GM18870 (cell line): Measurements from ENCODE around the gene KREMEN1.

Experiments
- ATAC-seq: cut with Tn5 transposase; IDR thresholded peaks from one replicate; pipeline ENCODE4 v1.9.1; 2021; ENCODE audit warnings: moderate library complexity; ENCODE audit not compliant: unreplicated experiment

Gene KREMEN1

DNA sequence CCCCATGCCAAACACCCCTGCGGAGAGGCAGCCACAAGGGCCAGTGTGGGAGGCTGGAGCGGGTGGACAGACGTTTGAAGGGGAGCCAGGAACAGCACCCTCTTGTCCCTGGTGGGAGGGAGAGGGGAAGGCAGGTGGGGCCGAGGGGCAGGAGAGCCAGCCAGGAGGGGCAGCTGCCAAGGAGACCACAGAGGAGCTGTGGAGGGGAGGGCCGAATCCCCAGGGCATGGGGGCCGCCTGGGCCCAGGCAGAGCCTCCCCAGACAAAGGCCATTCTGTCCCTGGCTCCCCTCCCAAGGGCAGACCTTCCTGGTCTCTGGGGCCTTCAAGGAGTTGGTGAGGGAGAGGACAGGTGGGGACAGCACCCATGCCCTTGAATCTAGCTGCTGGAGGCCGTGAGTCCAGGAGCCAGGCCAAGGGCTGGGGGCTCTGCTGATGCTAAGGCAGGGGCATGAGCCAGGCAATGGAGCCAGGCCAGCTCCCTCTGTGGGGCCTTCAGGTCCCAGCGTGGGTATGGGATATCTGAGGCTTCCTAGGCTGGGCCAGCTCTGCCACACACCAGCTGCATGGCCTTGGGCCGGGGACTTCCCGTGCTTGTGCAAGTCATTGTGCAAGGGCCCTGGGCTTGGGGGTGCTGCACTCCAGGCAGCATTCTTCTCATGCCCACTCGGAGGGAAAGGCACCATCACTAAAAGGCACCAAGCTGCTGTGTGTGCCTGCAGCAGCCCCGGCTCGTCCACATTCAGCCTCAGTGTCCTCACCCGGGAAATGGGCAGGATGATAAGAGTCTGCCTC lies 144.2 kb downstream of the KREMEN1 start:
- ATAC-seq: no peak
